PC-9 (cell line): Measurements from ENCODE around the gene WNK1.

Experiments
- CTCF ChIP-seq: fragments of 200-600 bp; sonication (generic); conservative IDR thresholded peaks from 2 replicates; pipeline ENCODE4 v1.6.1; 2017; ENCODE audit warnings: mixed run types, antibody characterized with exemption, mild to moderate bottlenecking, moderate library complexity
- EZH2 ChIP-seq: fragments of 200-600 bp; sonication (generic); IDR thresholded peaks from 2 replicates; pipeline ENCODE4 v1.8.0; 2017; ENCODE audit warnings: antibody characterized with exemption, low read depth

- TF ChIP-seq CTCF (no peak), EZH2 (no peak)
Observed at GRCh38 chr12:802242-803120, 50.1 kb downstream of the WNK1 start.
